Kidney glomerular epithelial cell (primary cell): Measurements from ENCODE around the gene CFAP45.

ENCODE experiments used
- DNase-seq: peaks from one replicate; lab custom pipeline; 2025; lab: John Stamatoyannopoulos, UW

The CFAP45 gene, protein sequence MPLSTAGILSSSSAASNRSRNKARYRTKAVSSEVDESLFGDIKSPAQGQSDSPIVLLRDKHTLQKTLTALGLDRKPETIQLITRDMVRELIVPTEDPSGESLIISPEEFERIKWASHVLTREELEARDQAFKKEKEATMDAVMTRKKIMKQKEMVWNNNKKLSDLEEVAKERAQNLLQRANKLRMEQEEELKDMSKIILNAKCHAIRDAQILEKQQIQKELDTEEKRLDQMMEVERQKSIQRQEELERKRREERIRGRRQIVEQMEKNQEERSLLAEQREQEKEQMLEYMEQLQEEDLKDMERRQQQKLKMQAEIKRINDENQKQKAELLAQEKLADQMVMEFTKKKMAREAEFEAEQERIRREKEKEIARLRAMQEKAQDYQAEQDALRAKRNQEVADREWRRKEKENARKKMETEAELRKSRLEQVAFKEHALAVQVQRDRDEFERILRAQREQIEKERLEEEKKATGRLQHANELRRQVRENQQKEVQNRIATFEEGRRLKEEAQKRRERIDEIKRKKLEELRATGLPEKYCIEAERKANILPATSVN

GRCh38 chr1:159900086-159900680 is at the start of gene CFAP45:
TSS of gene CFAP45 (minus strand) at chr1:159900165. CDS start at chr1:159900098, 67 bp downstream.
- no peak for DNase-seq

DNA sequence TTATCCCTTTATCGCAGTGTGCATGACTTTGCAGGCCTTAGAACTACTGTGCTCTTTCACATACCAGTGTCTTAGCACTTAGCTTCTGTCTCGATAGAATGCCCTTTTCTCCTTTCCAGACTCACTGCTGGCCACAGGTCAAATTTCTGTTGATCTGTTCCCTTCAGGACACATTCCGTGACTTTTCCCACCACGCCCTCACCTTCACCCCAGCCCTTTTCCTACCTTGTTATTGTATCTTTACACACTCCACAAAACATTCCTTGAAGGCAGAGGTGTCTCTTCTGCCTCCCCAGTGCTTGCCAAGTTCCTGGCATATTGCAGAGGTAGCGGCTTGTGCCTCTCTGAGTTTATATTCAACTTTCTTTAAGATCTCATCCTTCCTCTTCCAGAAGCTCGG is 49.2 kb upstream of the CFAP45 start:
- DNase-seq: no peak

GRCh38 chr1:159947942-159948341 is 48.0 kb upstream of the CFAP45 start:
- DNase-seq: no peak

DNA sequence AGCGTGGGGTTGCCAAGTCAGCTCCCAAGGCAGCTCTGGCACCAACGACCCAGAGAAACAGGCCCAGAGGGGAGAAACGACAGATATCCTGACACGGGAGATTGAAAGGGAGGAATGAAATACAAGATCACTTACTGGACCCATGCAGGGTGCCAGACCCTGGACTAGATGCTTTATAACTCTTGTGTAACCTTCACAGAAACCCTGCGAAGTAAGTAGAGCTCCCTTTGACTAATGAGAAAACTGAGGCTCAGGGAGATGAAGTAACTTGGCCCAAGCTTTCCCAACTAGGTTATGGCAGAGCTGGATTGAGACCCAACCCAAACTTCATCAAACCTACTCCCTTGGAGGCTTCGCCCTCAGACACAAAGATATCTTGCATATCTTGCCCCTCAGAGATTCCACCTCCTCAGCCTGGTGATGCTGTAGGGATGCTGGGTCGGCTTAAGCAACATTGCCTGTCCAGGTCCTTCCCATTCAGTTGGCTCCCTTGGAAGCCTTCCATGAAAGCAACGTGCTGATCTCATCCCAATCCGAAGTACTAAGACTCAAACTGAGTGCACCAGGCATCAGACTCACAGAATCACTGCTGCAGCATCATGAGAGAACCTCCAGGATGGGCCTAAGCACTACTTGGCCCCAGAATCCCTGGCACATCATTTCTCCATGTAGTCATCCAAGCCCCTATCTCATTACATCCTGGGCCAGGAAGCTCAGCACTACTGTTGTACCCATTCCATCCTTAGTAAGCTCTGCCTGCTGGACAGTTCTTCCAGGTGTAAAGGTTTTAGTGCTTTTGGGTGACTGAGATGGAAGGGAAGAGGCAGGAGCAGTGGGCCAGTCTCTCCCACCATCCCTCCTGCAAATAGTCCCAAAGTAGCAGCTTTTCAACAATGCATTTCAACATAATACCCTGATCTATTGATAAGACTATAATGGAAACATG is 46.5 kb upstream of the CFAP45 start:
- DNase-seq: no peak

GRCh38 chr1:159945483-159946241 is 45.7 kb upstream of the CFAP45 start, which contains the start of gene IGSF9:
TSS of gene IGSF9 (minus strand) at chr1:159945613. CDS start at chr1:159943454, 2,159 bp downstream.
- DNase-seq: peak; percentile 42

- DNase-seq: no peak
These were observed 44.9 kb upstream of the CFAP45 start for GRCh38 chr1:159944623-159945455.

DNA sequence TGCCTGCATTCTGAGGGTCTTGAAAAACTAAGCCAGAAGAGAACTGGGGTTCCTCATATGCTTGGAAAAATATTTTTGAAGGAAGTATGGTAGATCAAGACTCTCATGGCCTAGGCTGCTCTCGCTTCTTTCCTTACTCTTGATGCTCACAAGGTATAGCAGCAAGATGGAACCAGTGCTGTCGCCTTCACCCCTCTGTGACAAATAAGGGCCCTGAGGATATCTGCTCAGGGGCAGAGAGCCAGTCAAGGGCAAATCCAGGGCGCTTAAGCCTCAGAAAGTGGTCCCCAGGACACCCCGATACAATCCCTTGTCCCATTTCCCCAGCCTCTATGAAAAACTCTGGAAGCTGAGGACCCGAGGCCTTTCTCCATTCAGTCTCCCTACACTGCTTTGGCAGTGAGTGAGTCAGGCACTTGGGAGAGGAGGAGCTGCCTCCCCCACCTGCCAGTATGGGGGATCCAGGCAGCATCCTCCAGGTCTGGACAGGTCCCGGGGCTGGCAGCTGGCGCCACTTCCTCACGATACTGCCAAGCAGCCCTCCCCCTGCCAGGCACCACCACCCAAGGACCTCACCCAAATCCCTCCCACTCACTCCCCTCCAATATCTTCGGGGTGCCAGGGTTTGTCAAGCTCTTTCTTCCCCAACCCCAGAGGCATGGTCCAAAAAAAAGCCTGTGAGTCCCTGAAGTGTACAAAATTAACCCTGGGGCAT is 44.1 kb upstream of the CFAP45 start:
- no peak for DNase-seq

DNA sequence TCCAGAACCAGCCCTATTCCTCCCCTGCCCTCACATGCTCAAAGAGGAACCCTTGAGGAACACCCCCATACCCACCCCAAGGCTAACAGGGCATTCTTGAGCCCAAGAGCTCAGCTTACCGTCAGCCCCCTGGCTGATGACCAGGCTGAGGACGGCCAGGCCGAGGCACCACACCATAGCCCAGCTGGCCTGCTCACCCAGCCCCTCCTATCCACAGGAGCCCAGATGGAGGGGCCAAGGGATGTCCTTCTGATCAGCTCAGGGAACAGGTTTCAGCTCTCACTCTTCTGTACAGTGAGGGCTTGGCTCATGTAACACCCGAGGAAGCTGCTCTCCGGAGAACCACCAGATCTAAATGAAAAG is 43.3 kb upstream of the CFAP45 start:
- no peak for DNase-seq

DNA sequence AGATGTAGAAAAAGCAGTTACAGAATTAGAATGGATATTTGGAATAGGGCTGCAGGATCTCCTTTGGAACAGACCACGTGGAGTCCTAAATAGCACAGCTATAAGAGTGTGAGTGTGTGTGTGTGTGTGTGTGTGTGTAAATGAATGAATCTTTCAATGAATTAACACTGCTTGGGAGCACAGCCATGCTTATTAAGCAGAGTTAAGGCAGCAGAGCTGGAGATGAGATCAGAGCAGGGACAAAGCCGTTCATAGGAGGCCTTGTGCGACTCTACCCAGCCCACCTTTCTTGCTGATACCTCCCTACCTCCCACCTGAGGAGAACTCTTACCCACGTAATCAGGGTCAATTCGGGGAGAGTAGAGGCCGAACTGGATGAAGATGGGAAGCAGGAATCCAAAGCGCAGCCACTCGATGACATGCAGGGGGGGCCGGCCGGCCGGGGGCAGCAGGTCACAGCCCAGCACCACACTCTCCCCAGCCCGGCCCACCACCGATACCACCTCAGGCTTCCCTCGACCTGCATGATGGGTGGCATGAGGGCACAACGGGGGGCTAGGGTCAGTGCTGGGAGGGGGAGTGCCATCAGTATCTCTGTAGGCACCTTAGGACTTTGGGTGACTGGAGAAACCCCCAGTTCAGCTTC is 42.8 kb upstream of the CFAP45 start:
- no peak for DNase-seq

- DNase-seq: no peak
These were observed 41.9 kb upstream of the CFAP45 start for GRCh38 chr1:159941591-159942560.

DNA sequence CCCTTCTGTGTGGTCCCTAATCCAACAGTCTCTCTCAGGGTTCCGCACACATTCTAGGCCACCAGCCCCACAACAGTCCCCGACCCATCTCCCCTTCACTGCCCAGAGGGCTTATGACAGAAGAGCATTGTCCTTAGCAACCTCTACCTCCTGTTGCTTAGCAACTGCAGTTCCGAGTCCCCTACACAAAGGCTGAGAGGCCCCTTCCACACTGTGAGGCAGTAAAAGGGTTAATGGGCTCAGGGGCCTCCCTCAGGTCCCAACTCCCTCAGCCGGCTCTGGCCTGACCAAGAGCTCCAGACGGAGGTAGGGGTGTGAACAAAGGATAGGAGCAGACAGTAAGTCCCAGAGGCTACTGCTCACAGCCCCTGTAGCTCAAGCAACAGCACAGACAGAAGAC is 41.2 kb upstream of the CFAP45 start:
- no peak for DNase-seq

DNA sequence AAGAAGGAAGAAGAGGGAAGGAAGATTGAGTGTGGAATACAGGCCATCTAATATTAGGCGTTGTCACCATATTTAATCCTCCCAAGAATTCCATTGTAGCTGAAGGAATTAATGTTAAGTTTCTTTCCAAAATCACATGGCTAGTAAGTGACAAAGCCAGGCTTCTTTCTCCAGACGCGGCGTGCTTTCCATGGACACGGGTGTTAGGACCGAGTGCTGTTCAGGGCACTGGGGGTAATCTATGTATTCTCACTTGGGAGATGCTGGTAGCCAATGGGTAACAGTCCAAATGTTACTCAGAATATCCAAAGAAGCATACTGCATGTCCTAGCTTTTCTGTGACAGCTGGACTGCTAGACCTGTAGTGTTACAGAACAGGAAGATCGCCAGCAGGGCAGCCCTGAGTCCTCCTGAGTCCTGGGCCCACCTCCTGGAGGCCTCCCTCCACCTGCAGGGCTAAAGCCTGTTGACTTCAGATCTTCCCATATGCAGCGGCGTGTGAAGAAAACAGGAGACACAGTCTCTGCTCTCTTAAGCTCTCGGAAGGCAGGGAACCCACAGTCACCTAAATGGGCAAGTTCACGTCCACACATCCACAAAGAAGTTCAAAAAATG is 40.1 kb upstream of the CFAP45 start:
- DNase-seq: no peak

GRCh38 chr1:159939678-159940002 is 39.7 kb upstream of the CFAP45 start:
- no peak for DNase-seq

GRCh38 chr1:159938905-159939677 is 39.1 kb upstream of the CFAP45 start:
- no peak for DNase-seq

GRCh38 chr1:159938211-159938852 is 38.4 kb upstream of the CFAP45 start:
- DNase-seq: no peak

- no peak for DNase-seq
These were observed 37.2 kb upstream of the CFAP45 start for GRCh38 chr1:159937054-159937750.
